ENCODE data around the gene RETSAT. TPM values are rescaled to one million over a fixed set of nuclear protein-coding genes. Genes with fewer than 3 reads are reported as not detected.

The RETSAT gene
- total RNA-seq, 1 experiment from 2014 or later: 57.8 TPM

DNA sequence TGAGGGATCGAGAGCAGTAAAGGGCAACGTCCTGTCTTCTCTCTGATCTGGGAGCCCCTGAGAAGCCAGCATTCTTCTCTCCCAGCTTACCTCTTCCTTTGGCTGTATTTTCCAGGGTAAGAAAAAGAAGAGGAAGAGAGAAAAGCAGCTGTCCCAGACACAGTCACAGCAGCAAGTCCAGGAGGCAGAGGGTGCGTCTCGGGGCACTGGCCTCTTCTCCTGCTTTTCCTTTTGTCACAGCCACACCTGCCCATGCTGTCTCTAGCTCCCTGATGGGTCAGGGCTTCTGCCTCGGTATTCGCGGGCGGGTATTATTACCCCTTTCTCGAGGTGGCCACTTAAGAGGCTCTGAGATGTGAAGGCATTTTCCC is 46.8 kb downstream of the RETSAT start:
- H2AFZ ChIP-seq: no peak overlapping the region
- intact Hi-C loops (cut with micrococcal nuclease; ENCODE audit: unreplicated experiment): no loop called here
- no peak overlapping the region for H3K4me2 ChIP-seq
- H3K9me2 ChIP-seq (ENCODE audit: insufficient read depth): no peaks in the 10 kb centered on the region
- H3K4me3 ChIP-seq: no peak overlapping the region
- no peaks in the 10 kb centered on the region for H3K27me3 ChIP-seq (ENCODE audit: insufficient read depth, low read depth)
- ChIA-PET POLR2A (ENCODE audit: unreplicated experiment) (interaction anchor here (0.6 kb wide), 1 partner anchor 21 kb away, joined by 3 read pairs; no protein-coding TSS in a partner anchor), CTCF (no interaction called here)
- H3K36me3 ChIP-seq (ENCODE audit: low read depth): no peaks in the 10 kb centered on the region
- no TSS peak for BruUV-seq (replicated peaks)
- H3F3A ChIP-seq (ENCODE audit: insufficient read depth, low read depth): peaks cover 12% of the 10 kb centered on the region; the same call in 1 of the 2 replicates
- H4K20me1 ChIP-seq (ENCODE audit: insufficient read depth): no peaks in the 10 kb centered on the region; the same call in none of the 2 replicates
- DNase-seq: no peak
- H3K4me1 ChIP-seq (replicated peaks; ENCODE audit: insufficient read depth): no peaks in the 10 kb centered on the region
- H3K27ac ChIP-seq: no peak overlapping the region
- H3K79me2 ChIP-seq (ENCODE audit: low read depth): no peaks in the 10 kb centered on the region
- TF ChIP-seq, protein P1, sequence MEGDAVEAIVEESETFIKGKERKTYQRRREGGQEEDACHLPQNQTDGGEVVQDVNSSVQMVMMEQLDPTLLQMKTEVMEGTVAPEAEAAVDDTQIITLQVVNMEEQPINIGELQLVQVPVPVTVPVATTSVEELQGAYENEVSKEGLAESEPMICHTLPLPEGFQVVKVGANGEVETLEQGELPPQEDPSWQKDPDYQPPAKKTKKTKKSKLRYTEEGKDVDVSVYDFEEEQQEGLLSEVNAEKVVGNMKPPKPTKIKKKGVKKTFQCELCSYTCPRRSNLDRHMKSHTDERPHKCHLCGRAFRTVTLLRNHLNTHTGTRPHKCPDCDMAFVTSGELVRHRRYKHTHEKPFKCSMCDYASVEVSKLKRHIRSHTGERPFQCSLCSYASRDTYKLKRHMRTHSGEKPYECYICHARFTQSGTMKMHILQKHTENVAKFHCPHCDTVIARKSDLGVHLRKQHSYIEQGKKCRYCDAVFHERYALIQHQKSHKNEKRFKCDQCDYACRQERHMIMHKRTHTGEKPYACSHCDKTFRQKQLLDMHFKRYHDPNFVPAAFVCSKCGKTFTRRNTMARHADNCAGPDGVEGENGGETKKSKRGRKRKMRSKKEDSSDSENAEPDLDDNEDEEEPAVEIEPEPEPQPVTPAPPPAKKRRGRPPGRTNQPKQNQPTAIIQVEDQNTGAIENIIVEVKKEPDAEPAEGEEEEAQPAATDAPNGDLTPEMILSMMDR (conservative IDR thresholded peaks at IDR 0.05): no peak
- no peak for TF ChIP-seq EZH2 (IDR thresholded peaks at IDR 0.05; ENCODE audit: low read depth)
- H3K9me3 ChIP-seq (ENCODE audit: insufficient read depth, low read depth): no peaks in the 10 kb centered on the region

DNA sequence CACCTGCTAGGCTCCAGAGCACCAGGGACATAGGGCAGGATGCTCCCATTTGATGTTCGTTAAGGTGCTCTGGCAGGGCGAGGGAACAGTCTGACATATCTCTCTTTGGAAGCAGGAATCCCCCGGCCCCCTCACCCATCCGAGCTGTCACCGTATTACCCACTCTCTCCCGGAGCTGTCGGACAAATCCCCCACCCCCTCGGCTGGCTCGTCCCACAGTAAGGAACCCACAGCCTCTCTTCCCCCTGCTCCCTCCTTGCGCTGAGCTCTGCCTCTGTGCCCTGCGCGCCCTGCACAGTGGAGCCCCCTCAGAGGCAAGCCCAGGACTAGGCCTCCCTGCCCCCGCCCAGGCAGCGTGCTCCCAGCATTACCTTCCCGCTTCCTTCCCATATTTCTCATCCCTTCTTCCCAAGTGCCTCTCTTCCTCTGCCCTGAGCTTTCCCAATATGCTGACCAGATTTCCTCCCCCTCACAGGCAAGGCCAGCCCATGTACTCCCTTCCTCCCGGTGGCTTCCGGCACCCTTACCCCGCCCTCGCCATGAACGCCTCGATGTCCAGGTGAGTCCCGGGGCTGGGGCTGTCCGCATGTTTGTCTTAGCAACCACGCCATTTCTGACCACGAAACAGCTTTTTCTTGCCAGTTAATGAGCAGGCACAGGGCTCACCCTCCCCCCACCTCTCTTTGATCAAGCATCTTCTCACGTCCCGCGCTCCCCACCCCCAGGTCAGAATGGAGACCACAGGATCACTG is 50.4 kb downstream of the RETSAT start:
- no TSS peak for BruUV-seq (replicated peaks)
- CTCF ChIA-PET: no interaction called here
- no peak overlapping the region for H3K4me3 ChIP-seq
- H3K79me2 ChIP-seq (ENCODE audit: low read depth): no peaks in the 10 kb centered on the region
- POLR2A ChIA-PET (ENCODE audit: unreplicated experiment): no interaction called here
- H3K36me3 ChIP-seq (ENCODE audit: low read depth): no peaks in the 10 kb centered on the region
- 0 out of 2 replicates have a peak, but pooled peaks cover 5% of the 10 kb centered on the region for H3F3A ChIP-seq (ENCODE audit: insufficient read depth, low read depth)
- TF ChIP-seq, protein P1 (conservative IDR thresholded peaks at IDR 0.05): no peak
- no peak for TF ChIP-seq EZH2 (IDR thresholded peaks at IDR 0.05; ENCODE audit: low read depth)
- no peaks in the 10 kb centered on the region for H4K20me1 ChIP-seq (ENCODE audit: insufficient read depth)
- no peak overlapping the region for H3K4me2 ChIP-seq
- no peak for DNase-seq
- H3K9me3 ChIP-seq (ENCODE audit: insufficient read depth, low read depth): no peaks in the 10 kb centered on the region
- intact Hi-C loops (cut with micrococcal nuclease; ENCODE audit: unreplicated experiment): loop anchor here (5.0 kb wide), 1 partner anchor 248 kb away; no protein-coding TSS in a partner anchor
- H3K27ac ChIP-seq: no peak overlapping the region
- no peaks in the 10 kb centered on the region for H3K27me3 ChIP-seq (ENCODE audit: insufficient read depth, low read depth)
- no peaks in the 10 kb centered on the region for H3K9me2 ChIP-seq (ENCODE audit: insufficient read depth)
- no peaks in the 10 kb centered on the region for H3K4me1 ChIP-seq (replicated peaks; ENCODE audit: insufficient read depth)
- H2AFZ ChIP-seq: no peak overlapping the region

DNA sequence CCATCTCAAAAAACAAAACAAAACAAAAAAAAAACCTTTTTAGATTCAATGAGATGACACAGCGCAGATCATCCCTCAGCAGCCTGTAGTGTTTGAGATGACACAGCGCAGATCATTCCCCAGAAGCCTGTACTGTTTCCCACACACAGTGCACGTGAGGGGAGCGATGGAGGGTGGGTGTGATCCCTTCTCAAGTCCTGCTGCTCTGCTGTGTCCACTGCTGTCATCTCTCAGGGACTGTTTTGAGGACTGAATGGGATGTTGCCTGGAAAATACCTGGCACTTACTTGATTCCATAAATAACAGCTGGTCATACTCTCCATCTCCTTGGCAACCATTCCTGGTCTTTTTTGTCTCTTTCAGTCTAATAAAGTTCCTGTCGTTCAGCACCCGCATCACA is 52.2 kb downstream of the RETSAT start:
- Histone ChIP-seq H4K20me1 (ENCODE audit: insufficient read depth) (no peaks in the 10 kb centered on the region), H3K4me3 (no peak overlapping the region), H3K36me3 (ENCODE audit: low read depth) (no peaks in the 10 kb centered on the region), H3K9me3 (ENCODE audit: insufficient read depth, low read depth) (no peaks in the 10 kb centered on the region), H2AFZ (no peak overlapping the region), H3K27ac (no peak overlapping the region), H3K4me2 (no peak overlapping the region), H3K27me3 (ENCODE audit: insufficient read depth, low read depth) (no peaks in the 10 kb centered on the region), H3F3A (ENCODE audit: insufficient read depth, low read depth) (0 out of 2 replicates have a peak, but pooled peaks cover 5% of the 10 kb centered on the region), H3K9me2 (ENCODE audit: insufficient read depth) (no peaks in the 10 kb centered on the region), H3K4me1 (replicated peaks; ENCODE audit: insufficient read depth) (no peaks in the 10 kb centered on the region), H3K79me2 (ENCODE audit: low read depth) (no peaks in the 10 kb centered on the region)
- ChIA-PET CTCF (no interaction called here), POLR2A (ENCODE audit: unreplicated experiment) (no interaction called here)
- TF ChIP-seq, protein P1 (conservative IDR thresholded peaks at IDR 0.05): no peak
- TF ChIP-seq EZH2 (IDR thresholded peaks at IDR 0.05; ENCODE audit: low read depth): no peak
- intact Hi-C loops (cut with micrococcal nuclease; ENCODE audit: unreplicated experiment): loop anchor here (5.0 kb wide), 1 partner anchor 250 kb away; no protein-coding TSS in a partner anchor
- BruUV-seq (replicated peaks): no TSS peak
- DNase-seq: no peak

Other genes with a start within 250 kb of the RETSAT start
- 2.3 and 2.8 TPM in 2 replicates for gene TCF7L1, start 221.1 kb downstream of the RETSAT start, total RNA-seq (2021)
- 86.1 and 87.2 TPM in 2 replicates for gene TGOLN2, start 26.5 kb downstream of the RETSAT start, total RNA-seq (2021)
- gene ELMOD3, start 241 bp upstream of the RETSAT start, total RNA-seq (2021): 16.4 and 18.1 TPM in 2 replicates
- 417 and 428 TPM in 2 replicates for gene CAPG, start 55.8 kb upstream of the RETSAT start, total RNA-seq (2021)
- 2.3 TPM in 2 replicates for gene SH2D6, start 64.2 kb upstream of the RETSAT start, total RNA-seq (2021)
- gene MAT2A, start 184.6 kb upstream of the RETSAT start, total RNA-seq (2021): 169 and 206 TPM in 2 replicates
- 30.2 and 30.6 TPM in 2 replicates for gene GGCX, start 207.0 kb upstream of the RETSAT start, total RNA-seq (2021)
- gene VAMP8, start 223.1 kb upstream of the RETSAT start, total RNA-seq (2021): 91.9 and 124 TPM in 2 replicates
- 7.2 and 7.4 TPM in 2 replicates for gene VAMP5, start 229.9 kb upstream of the RETSAT start, total RNA-seq (2021)
- gene RNF181, start 241.2 kb upstream of the RETSAT start, total RNA-seq (2021): 93.9 and 96.7 TPM in 2 replicates
- 5.3 and 5.9 TPM in 2 replicates for gene TMEM150A, start 248.2 kb upstream of the RETSAT start, total RNA-seq (2021)